HepG2 (cell line): ENCODE results near the gene TADA2A. TPM values are rescaled to one million over a fixed set of nuclear protein-coding genes. Genes with fewer than 3 reads are reported as not detected.

Experiments used
- ARID2 ChIP-seq: sonication (generic); formaldehyde crosslinking; IDR thresholded peaks from 2 replicates; pipeline ENCODE4 v1.8.1; 2022; ENCODE audit warnings: mild to moderate bottlenecking, missing genetic modification reagents, borderline replicate concordance
- ATRX ChIP-seq: sonication (generic); formaldehyde crosslinking; IDR thresholded peaks from 2 replicates; pipeline ENCODE4 v1.4.0; 2020; ENCODE audit warnings: missing genetic modification reagents, borderline replicate concordance
- DDIT3 ChIP-seq: sonication (generic); formaldehyde crosslinking; IDR thresholded peaks from 2 replicates; pipeline ENCODE4 v1.4.0; 2020; ENCODE audit warnings: mild to moderate bottlenecking, missing genetic modification reagents
- EHMT2 ChIP-seq: fragments of 200-600 bp; sonication (generic); IDR thresholded peaks from 2 replicates; pipeline ENCODE4 v1.7.0; 2017; ENCODE audit warnings: antibody characterized with exemption, low read depth, low read length, borderline replicate concordance
- GLI4 ChIP-seq: sonication (generic); formaldehyde crosslinking; IDR thresholded peaks from 2 replicates; pipeline ENCODE4 v1.5.1; 2020; ENCODE audit warnings: missing genetic modification reagents, mild to moderate bottlenecking, moderate library complexity, borderline replicate concordance
- GTF2F1 ChIP-seq: fragments of 150-350 bp; IDR thresholded peaks from 2 replicates; pipeline ENCODE4 v1.6.1; 2014; ENCODE audit warnings: low read length
- HBP1 ChIP-seq: IDR thresholded peaks from 2 replicates; pipeline ENCODE4 v1.6.1; 2016; ENCODE audit warnings: low read depth, control low read depth
- JDP2 ChIP-seq: sonication (generic); formaldehyde crosslinking; IDR thresholded peaks from 2 replicates; pipeline ENCODE4 v1.8.1; 2022; ENCODE audit warnings: missing genetic modification reagents, borderline replicate concordance
- MEF2D ChIP-seq: sonication (generic); formaldehyde crosslinking; IDR thresholded peaks from 2 replicates; pipeline ENCODE4 v1.5.1; 2020; ENCODE audit warnings: mild to moderate bottlenecking, missing genetic modification reagents
- MXD3 ChIP-seq: IDR thresholded peaks from 2 replicates; pipeline ENCODE4 v1.6.1; 2016; ENCODE audit warnings: mild to moderate bottlenecking, missing biosample characterization, missing genetic modification reagents
- NR1H2 ChIP-seq: sonication (generic); formaldehyde crosslinking; IDR thresholded peaks from 2 replicates; pipeline ENCODE4 v1.8.1; 2022; ENCODE audit warnings: low read depth, missing genetic modification reagents, borderline replicate concordance
- PAWR ChIP-seq: sonication (generic); formaldehyde crosslinking; IDR thresholded peaks from 2 replicates; pipeline ENCODE4 v1.4.0; 2020; ENCODE audit warnings: missing genetic modification reagents, mild to moderate bottlenecking, borderline replicate concordance
- RAD51 ChIP-seq: fragments of 450-650 bp; IDR thresholded peaks from 2 replicates; pipeline ENCODE4 v1.6.1; 2016; ENCODE audit warnings: borderline replicate concordance
- TEF ChIP-seq: sonication (generic); formaldehyde crosslinking; IDR thresholded peaks from 2 replicates; pipeline ENCODE4 v1.5.0; 2020; ENCODE audit warnings: missing genetic modification reagents
- TFDP1 ChIP-seq: IDR thresholded peaks from 2 replicates; pipeline ENCODE4 v1.6.1; 2016; ENCODE audit warnings: missing compliant biosample characterization, missing genetic modification reagents, borderline replicate concordance
- TOE1 ChIP-seq: sonication (generic); formaldehyde crosslinking; IDR thresholded peaks from 2 replicates; pipeline ENCODE4 v1.4.0; 2020; ENCODE audit warnings: mild to moderate bottlenecking, missing genetic modification reagents
- ZC3H13 ChIP-seq: sonication (generic); formaldehyde crosslinking; IDR thresholded peaks from 2 replicates; pipeline ENCODE4 v1.8.1; 2023; ENCODE audit warnings: mild to moderate bottlenecking, missing genetic modification reagents, moderate library complexity
- ZNF251 ChIP-seq: sonication (generic); formaldehyde crosslinking; IDR thresholded peaks from 2 replicates; pipeline ENCODE4 v1.9.0; 2021; ENCODE audit warnings: mild to moderate bottlenecking, missing genetic modification reagents
- ZNF326 ChIP-seq: sonication (generic); formaldehyde crosslinking; IDR thresholded peaks from 2 replicates; pipeline ENCODE4 v1.4.0; 2020; ENCODE audit warnings: missing genetic modification reagents, borderline replicate concordance
- ZNF546 ChIP-seq: sonication (generic); formaldehyde crosslinking; conservative IDR thresholded peaks from 2 replicates; pipeline ENCODE4 v1.8.1; 2023; ENCODE audit warnings: mild to moderate bottlenecking, missing genetic modification reagents
- ZNF576 ChIP-seq: sonication (generic); formaldehyde crosslinking; IDR thresholded peaks from 2 replicates; pipeline ENCODE4 v1.4.0; 2020; ENCODE audit warnings: mild to moderate bottlenecking, missing genetic modification reagents
- ZNF75D ChIP-seq: sonication (generic); formaldehyde crosslinking; IDR thresholded peaks from 2 replicates; pipeline ENCODE4 v1.8.1; 2023; ENCODE audit warnings: missing genetic modification reagents, mild to moderate bottlenecking, borderline replicate concordance
- ZNF761 ChIP-seq: sonication (generic); formaldehyde crosslinking; conservative IDR thresholded peaks from 2 replicates; pipeline ENCODE4 v1.4.0; 2020; ENCODE audit warnings: mild to moderate bottlenecking, missing genetic modification reagents
- ZUFSP ChIP-seq: sonication (generic); formaldehyde crosslinking; IDR thresholded peaks from 2 replicates; pipeline ENCODE4 v1.9.0; 2021; ENCODE audit warnings: missing genetic modification reagents, mild to moderate bottlenecking, borderline replicate concordance
- polyA plus RNA-seq, 8 experiments: library from polyadenylated mRNA; depleted of rRNA in 3 of 8; stranded (reverse) in 7 of 8; unstranded in 1 of 8; fragments of >200 nt; fragmentation: Illumina TruSeq in 4 of 8; extraction: Trizol in 4 of 8; gene quantifications; 2 replicates each; pipeline versions ENCODE4 v1.2.1 to v1.2.3, GENCODE V29; 2011 to 2016; ENCODE audit warnings: low read depth in 4 of 8, missing spikeins in 1 of 8, mixed read lengths in 1 of 8; ENCODE audit not compliant: insufficient read depth in 1 of 8
- total RNA-seq, 5 experiments: library from RNA; depleted of rRNA; stranded (reverse); fragments of >200 nt; fragmentation: Illumina TruSeq; extraction: Trizol; gene quantifications; 2 replicates each; pipeline ENCODE4 v1.2.3, GENCODE V29; 2016; ENCODE audit warnings: low read depth in 1 of 5

TADA2A gene
- total and polyA plus RNA-seq, 2 of the 13 experiments (the other 11 are each of a cell fraction or from before 2014, with no cell fraction given), result 8.0 to 14.0 TPM

- TF ChIP-seq TEF (CRISPR knock-in tag) (no peak), MXD3 (peak; percentile 41; the same call in 1 of the 2 replicates), HBP1 (no peak; the same call in 1 of the 2 replicates), TFDP1 (no peak), TOE1 (CRISPR knock-in tag) (peak; percentile 22; the same call in 1 of the 2 replicates), ZNF75D (CRISPR knock-in tag) (no peak), NR1H2 (CRISPR knock-in tag) (no peak), PAWR (CRISPR knock-in tag) (no peak), RAD51 (no peak), ZUFSP (CRISPR knock-in tag) (no peak), ZNF326 (no peak), JDP2 (CRISPR knock-in tag) (no peak), EHMT2 (no peak), MEF2D (0 out of 2 replicates have a peak, but pooled peaks have one; percentile 51), ATRX (CRISPR knock-in tag) (no peak), GTF2F1 (no peak), ZNF546 (CRISPR knock-in tag) (no peak), ARID2 (CRISPR knock-in tag) (no peak), ZC3H13 (CRISPR knock-in tag) (no peak), ZNF761 (CRISPR knock-in tag) (no peak), ZNF576 (no peak), GLI4 (CRISPR knock-in tag) (peak; percentile 48; the same call in 1 of the 2 replicates), ZNF251 (no peak), DDIT3 (no peak)
Observed at GRCh38 chr17:37405955-37406634, 591 bp upstream of the TADA2A start (continued).
